ENCODE results near the gene SUPT20HL2. TPM values are rescaled to one million over a fixed set of nuclear protein-coding genes. Genes with fewer than 3 reads are reported as not detected.
A peak's percentile ranks its signal among the peaks of the same experiment; 100 is the strongest.

Gene SUPT20HL2
- total and polyA plus RNA-seq, 10 of the 15 experiments (the other 5 are each of a cell fraction or from before 2014, with no cell fraction given) = not detected

- Histone ChIP-seq H3K27me3 (replicated peaks in 1 of 2; ENCODE audit: control insufficient read depth in 2 of 2, insufficient read depth in 2 of 2, low read length in 1 of 2) (no peaks in the 10 kb centered on the region), H3K27ac (ENCODE audit: control insufficient read depth, insufficient read depth) (no peak overlapping the region), H4K20me1 (ENCODE audit: control insufficient read depth, insufficient read depth) (no peaks in the 10 kb centered on the region), H3K4me2 (ENCODE audit: control insufficient read depth, insufficient read depth) (no peak overlapping the region), H2AFZ (ENCODE audit: control insufficient read depth, low read depth, low read length) (no peak overlapping the region), H3K79me2 (ENCODE audit: control insufficient read depth, insufficient read depth, low read length) (no peaks in the 10 kb centered on the region), H3K4me1 (ENCODE audit: control insufficient read depth, insufficient read depth, low read length) (no peaks in the 10 kb centered on the region), H3K4me3 (no peak overlapping the region), H3K36me3 (ENCODE audit: control insufficient read depth in 2 of 2, insufficient read depth in 2 of 2, low read length in 1 of 2) (no peaks in the 10 kb centered on the region), H3K9ac (ENCODE audit: control insufficient read depth, insufficient read depth, low read length) (no peak overlapping the region), H3K9me3 (replicated peaks; ENCODE audit: control insufficient read depth, insufficient read depth, low read length) (no peaks in the 10 kb centered on the region)
- 38% methylated on average over 9 of the region's 9 CpGs for WGBS (ENCODE audit: insufficient coverage, insufficient replicate concordance, low lambda C conversion rate, missing lambda C conversion rate)
- SMC1A ChIA-PET (ENCODE audit: uncharacterized antibody, unreplicated experiment) = interaction anchor here (1.0 to 1.8 kb wide), 2 partner anchors 11 to 38 kb away, joined by 3 to 5 read pairs; no protein-coding TSS in a partner anchor
- no TSS peak for BruUV-seq (replicated peaks)
- RAD21 ChIA-PET (ENCODE audit: unreplicated experiment) = no interaction called here
- ATAC-seq (no peak), FAIRE-seq (no peak), DNase-seq (ENCODE audit: low read depth, low spot score) (no peak)
- POLR2A ChIA-PET = no interaction called here
- intact Hi-C loops (cut with micrococcal nuclease; ENCODE audit: unreplicated experiment) (no loop called here), in situ Hi-C loops (cut with MboI) (no loop called here)
- CTCF ChIA-PET = interaction anchor here (0.8 to 1.4 kb wide), 2 partner anchors 24 to 85 kb away, joined by 3 to 4 read pairs; no protein-coding TSS in a partner anchor
- peak; percentile 32; the same call in 1 of the 2 replicates for TF ChIP-seq SPI1 (IDR thresholded peaks at IDR 0.05; ENCODE audit: borderline replicate concordance, insufficient read depth, low read depth, low read length)
- TF ChIP-seq ATF7 (IDR thresholded peaks at IDR 0.05; ENCODE audit: low read depth) = no peak
- peak; percentile 71 to 93 for TF ChIP-seq SRF (IDR thresholded peaks at IDR 0.05; ENCODE audit: low read depth in 2 of 2, low read length in 2 of 2)
Observed at GRCh38 chrX:24343719-24344118, 29.9 kb upstream of the SUPT20HL2 start.

GRCh38 chrX:24341795-24342194 is 27.9 kb upstream of the SUPT20HL2 start:
- no peak for ATAC-seq
- in situ Hi-C loops (cut with MboI) = no loop called here
- no peak for DNase-seq (ENCODE audit: low read depth, low spot score)
- RAD21 ChIA-PET (ENCODE audit: unreplicated experiment) = no interaction called here
- Histone ChIP-seq H3K79me2 (ENCODE audit: control insufficient read depth, insufficient read depth, low read length) (no peaks in the 10 kb centered on the region), H3K9ac (ENCODE audit: control insufficient read depth, insufficient read depth, low read length) (no peak overlapping the region), H2AFZ (ENCODE audit: control insufficient read depth, low read depth, low read length) (no peak overlapping the region), H4K20me1 (ENCODE audit: control insufficient read depth, insufficient read depth) (no peaks in the 10 kb centered on the region), H3K36me3 (ENCODE audit: control insufficient read depth in 2 of 2, insufficient read depth in 2 of 2, low read length in 1 of 2) (no peaks in the 10 kb centered on the region), H3K4me3 (no peak overlapping the region), H3K27ac (ENCODE audit: control insufficient read depth, insufficient read depth) (no peak overlapping the region), H3K4me1 (ENCODE audit: control insufficient read depth, insufficient read depth, low read length) (no peaks in the 10 kb centered on the region), H3K4me2 (ENCODE audit: control insufficient read depth, insufficient read depth) (no peak overlapping the region), H3K27me3 (replicated peaks in 1 of 2; ENCODE audit: control insufficient read depth in 2 of 2, insufficient read depth in 2 of 2, low read length in 1 of 2) (no peaks in the 10 kb centered on the region), H3K9me3 (replicated peaks; ENCODE audit: control insufficient read depth, insufficient read depth, low read length) (no peaks in the 10 kb centered on the region)
- TF ChIP-seq MTA2 (IDR thresholded peaks at IDR 0.05; ENCODE audit: low read depth) (no peak), CTCF (IDR thresholded peaks at IDR 0.05 in 2 of 3, conservative IDR thresholded peaks at IDR 0.05 in 1 of 3; ENCODE audit: control insufficient read depth in 2 of 3, extremely low read depth in 1 of 3, insufficient read depth in 1 of 3, low read depth in 3 of 3, low read length in 3 of 3) (no peak), WRNIP1 (IDR thresholded peaks at IDR 0.05; ENCODE audit: borderline replicate concordance, low read depth, low read length) (no peak), USF2 (IDR thresholded peaks at IDR 0.05; ENCODE audit: borderline replicate concordance, low read depth, low read length) (no peak), TAF1 (IDR thresholded peaks at IDR 0.05; ENCODE audit: borderline replicate concordance, low read depth, low read length) (no peak), SPI1 (IDR thresholded peaks at IDR 0.05; ENCODE audit: borderline replicate concordance, insufficient read depth, low read depth, low read length) (no peak), YBX1 (IDR thresholded peaks at IDR 0.05) (no peak), EP300 (IDR thresholded peaks at IDR 0.05; ENCODE audit: borderline replicate concordance in 1 of 2, control insufficient read depth in 1 of 2, low read depth in 2 of 2, low read length in 2 of 2) (no peak), SUZ12 (IDR thresholded peaks at IDR 0.05; ENCODE audit: unreplicated experiment) (no peak), BACH1 (IDR thresholded peaks at IDR 0.05; ENCODE audit: borderline replicate concordance) (no peak)
- POLR2A ChIA-PET = no interaction called here
- no peak for FAIRE-seq
- CTCF ChIA-PET = interaction anchor here (0.5 kb wide), 1 partner anchor 260 kb away, joined by 3 read pairs; no protein-coding TSS in a partner anchor
- SMC1A ChIA-PET (ENCODE audit: uncharacterized antibody, unreplicated experiment) = no interaction called here
- intact Hi-C loops (cut with micrococcal nuclease; ENCODE audit: unreplicated experiment) = no loop called here
- 8% methylated on average over 1 of the region's 1 CpG for WGBS (ENCODE audit: insufficient coverage, insufficient replicate concordance, low lambda C conversion rate, missing lambda C conversion rate)
- BruUV-seq (replicated peaks) = no TSS peak
